Neutrophil (primary cell): ENCODE measurements around the gene FHIP2A.

Experiments
- H3K27ac ChIP-seq: fragments of 200-600 bp; sonication (generic); 2 replicates; pipeline ENCODE4 v1.5.1; 2016; ENCODE audit warnings: mild to moderate bottlenecking, moderate library complexity
- H3K27me3 ChIP-seq: fragments of 200-600 bp; sonication (generic); 2 replicates; pipeline ENCODE4 v1.6.0; 2016; ENCODE audit warnings: mild to moderate bottlenecking
- H3K36me3 ChIP-seq: fragments of 200-600 bp; sonication (generic); 2 replicates; pipeline ENCODE4 v1.5.1; 2017
- H3K4me1 ChIP-seq, 2 experiments: fragments of 200-600 bp in 1 of 2; sonication (generic) in 1 of 2; 1 replicate in 1 of 2; 2 replicates in 1 of 2; pipeline versions ENCODE4 v1.5.1 to v1.6.1; 2013 to 2016; ENCODE audit warnings: low read depth in 1 of 2, low read length in 1 of 2, mild to moderate bottlenecking in 1 of 2, moderate library complexity in 1 of 2; ENCODE audit not compliant: control insufficient read depth in 1 of 2, insufficient read depth in 1 of 2
- H3K4me3 ChIP-seq, 2 experiments: fragments of 200-600 bp in 1 of 2; sonication (generic) in 1 of 2; 1 replicate in 1 of 2; 2 replicates in 1 of 2; pipeline ENCODE4 v1.5.1; 2013 to 2016; ENCODE audit warnings: low read depth in 1 of 2, low read length in 1 of 2, mild to moderate bottlenecking in 1 of 2, moderate library complexity in 1 of 2
- H3K9me3 ChIP-seq: fragments of 200-600 bp; sonication (generic); 2 replicates; pipeline ENCODE4 v1.5.1; 2016
- CTCF ChIP-seq: fragments of 200-600 bp; sonication (generic); IDR thresholded peaks from 2 replicates; pipeline ENCODE4 v1.5.1; 2016; ENCODE audit warnings: antibody characterized with exemption

FHIP2A gene

GRCh38 chr10:114867365-114867764 lies 45.8 kb downstream of the FHIP2A start:
- no peaks in the 10 kb centered on the region for H3K27me3 ChIP-seq
- H3K27ac ChIP-seq = no peak overlapping the region
- no peak for TF ChIP-seq CTCF
- H3K36me3 ChIP-seq = peaks cover 34% of the 10 kb centered on the region
- no peak overlapping the region for H3K4me3 ChIP-seq
- no peaks in the 10 kb centered on the region for H3K9me3 ChIP-seq
- H3K4me1 ChIP-seq = no peaks in the 10 kb centered on the region

DNA sequence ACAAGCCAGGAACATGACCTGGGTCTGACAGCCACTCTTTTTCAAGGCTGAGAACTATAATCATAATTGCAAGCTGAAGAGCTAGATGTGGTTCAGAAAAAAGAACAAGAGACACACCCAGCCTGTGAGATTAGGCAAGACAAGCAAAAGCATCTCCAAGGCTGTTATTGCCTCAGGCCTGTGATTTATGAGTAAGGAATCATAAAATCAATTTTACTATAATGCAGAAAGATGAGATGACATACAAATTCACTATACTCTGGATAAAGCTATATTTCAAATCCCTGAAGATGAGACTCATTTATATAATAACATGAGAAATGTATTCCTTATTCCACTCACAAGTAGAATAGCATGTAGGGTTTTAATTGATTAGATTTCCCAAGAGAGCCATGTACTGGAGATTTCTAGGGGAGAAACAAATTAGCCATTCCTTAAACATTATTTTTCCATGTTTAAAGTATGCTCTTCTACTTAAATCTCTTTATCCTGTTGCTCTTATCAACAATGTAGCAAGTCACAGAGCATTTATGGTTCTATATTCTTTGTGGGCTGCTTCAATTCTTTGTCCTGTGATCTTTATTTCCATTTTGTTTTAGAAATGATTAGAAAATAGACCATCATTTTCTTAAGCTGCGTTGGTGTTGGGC lies 47.4 kb downstream of the FHIP2A start:
- H3K27me3 ChIP-seq = no peaks in the 10 kb centered on the region
- peaks cover 24% of the 10 kb centered on the region for H3K36me3 ChIP-seq
- peaks cover 0 to 3% of the 10 kb centered on the region in 2 experiments for H3K4me1 ChIP-seq
- H3K4me3 ChIP-seq = no peak overlapping the region
- no peak overlapping the region for H3K27ac ChIP-seq
- H3K9me3 ChIP-seq = no peaks in the 10 kb centered on the region
- no peak for TF ChIP-seq CTCF

GRCh38 chr10:114869520-114869892 lies 47.9 kb downstream of the FHIP2A start:
- Histone ChIP-seq H3K4me1 (peaks cover 0 to 8% of the 10 kb centered on the region in 2 experiments), H3K27ac (no peak overlapping the region), H3K9me3 (no peaks in the 10 kb centered on the region), H3K27me3 (no peaks in the 10 kb centered on the region), H3K36me3 (peaks cover 19% of the 10 kb centered on the region), H3K4me3 (no peak overlapping the region)
- no peak for TF ChIP-seq CTCF

GRCh38 chr10:114870486-114870885 lies 48.9 kb downstream of the FHIP2A start:
- Histone ChIP-seq H3K9me3 (no peaks in the 10 kb centered on the region), H3K27ac (no peak overlapping the region), H3K27me3 (no peaks in the 10 kb centered on the region), H3K4me1 (peaks cover 8 to 18% of the 10 kb centered on the region in 2 experiments), H3K36me3 (peaks cover 10% of the 10 kb centered on the region), H3K4me3 (no peak overlapping the region)
- no peak for TF ChIP-seq CTCF

DNA sequence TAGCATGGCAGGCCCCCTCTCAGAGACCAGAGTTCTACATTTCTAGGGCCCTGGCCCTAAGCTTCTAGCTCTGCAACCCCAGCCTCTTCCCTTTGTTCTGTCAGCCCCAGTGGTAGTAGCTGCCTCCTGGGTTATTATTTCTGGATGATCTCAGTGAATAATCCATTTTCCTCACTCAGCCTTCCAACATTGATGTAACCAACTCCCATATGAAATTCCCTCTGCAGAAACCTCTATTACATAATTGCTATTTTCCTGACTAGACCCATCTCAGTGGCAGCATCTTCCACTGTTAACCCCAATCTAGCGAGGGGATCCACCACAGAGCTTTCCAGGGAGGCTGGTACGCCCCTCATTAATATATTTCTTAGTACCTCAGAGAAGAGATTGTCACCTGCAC lies 49.8 kb downstream of the FHIP2A start:
- Histone ChIP-seq H3K36me3 (peaks cover 4% of the 10 kb centered on the region), H3K27ac (no peak overlapping the region), H3K4me3 (no peak overlapping the region), H3K9me3 (no peaks in the 10 kb centered on the region), H3K27me3 (no peaks in the 10 kb centered on the region), H3K4me1 (peaks cover 15 to 27% of the 10 kb centered on the region in 2 experiments)
- TF ChIP-seq CTCF = no peak
